GM21825 (cell line): ENCODE results near the gene RAD23A.
"Not testable (repeated sequence)": the region's sequence is repeated elsewhere in the genome, so short reads cannot be mapped to it uniquely, and the experiment has no call there.

Experiments
- ATAC-seq: cut with Tn5 transposase; IDR thresholded peaks from one replicate; pipeline ENCODE4 v1.9.1; 2021; ENCODE audit warnings: mild to moderate bottlenecking, moderate library complexity; ENCODE audit not compliant: unreplicated experiment

The RAD23A gene

GRCh38 chr19:12937927-12938778, 7.5 kb upstream of the RAD23A start, which contains the start of gene CALR:
CALR (plus strand) TSS chr19:12938609; CDS start chr19:12938680, 71 bp downstream.
- ATAC-seq: peak; percentile 80

- ATAC-seq: no peak
Measured at GRCh38 chr19:12938779-12939601, 6.7 kb upstream of the RAD23A start.

- no peak for ATAC-seq
Measured at GRCh38 chr19:12939975-12940423, 5.7 kb upstream of the RAD23A start.

DNA sequence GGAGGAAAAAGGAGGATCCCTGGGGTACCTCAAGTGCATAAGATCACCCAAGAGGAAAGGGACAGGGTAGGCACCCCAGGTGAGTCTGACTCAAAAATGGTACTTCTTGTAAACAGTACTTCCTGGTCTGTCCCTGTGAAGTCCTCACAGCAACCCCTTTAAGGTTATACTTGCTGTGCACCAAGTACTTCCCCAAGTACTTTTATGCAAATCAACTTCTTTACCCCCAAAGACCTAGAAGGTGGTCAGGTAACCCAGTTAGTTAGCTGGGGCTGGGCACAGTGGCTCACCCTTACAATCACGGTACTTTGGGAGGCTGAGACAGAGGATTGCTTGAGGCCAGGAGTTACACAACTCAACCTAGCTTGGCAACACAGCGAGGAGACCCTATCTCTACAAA, 4.8 kb upstream of the RAD23A start:
- ATAC-seq: no peak

DNA sequence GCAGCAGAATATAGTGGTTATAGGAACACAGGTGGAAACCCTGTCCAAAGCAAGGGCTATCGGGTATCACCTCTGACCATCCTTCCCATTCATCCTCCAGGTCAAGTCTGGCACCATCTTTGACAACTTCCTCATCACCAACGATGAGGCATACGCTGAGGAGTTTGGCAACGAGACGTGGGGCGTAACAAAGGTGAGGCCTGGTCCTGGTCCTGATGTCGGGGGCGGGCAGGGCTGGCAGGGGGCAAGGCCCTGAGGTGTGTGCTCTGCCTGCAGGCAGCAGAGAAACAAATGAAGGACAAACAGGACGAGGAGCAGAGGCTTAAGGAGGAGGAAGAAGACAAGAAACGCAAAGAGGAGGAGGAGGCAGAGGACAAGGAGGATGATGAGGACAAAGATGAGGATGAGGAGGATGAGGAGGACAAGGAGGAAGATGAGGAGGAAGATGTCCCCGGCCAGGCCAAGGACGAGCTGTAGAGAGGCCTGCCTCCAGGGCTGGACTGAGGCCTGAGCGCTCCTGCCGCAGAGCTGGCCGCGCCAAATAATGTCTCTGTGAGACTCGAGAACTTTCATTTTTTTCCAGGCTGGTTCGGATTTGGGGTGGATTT, 2.1 kb upstream of the RAD23A start:
- ATAC-seq: no peak

- ATAC-seq: no peak
Measured at GRCh38 chr19:12944104-12944674, 1.5 kb upstream of the RAD23A start.

GRCh38 chr19:12946092-12946721, 545 bp downstream of the RAD23A start:
- ATAC-seq: peak; percentile 19

- no peak for ATAC-seq
Measured at GRCh38 chr19:12946731-12947496, 1.3 kb downstream of the RAD23A start.

- no peak for ATAC-seq
Measured at GRCh38 chr19:12947702-12948611, 2.3 kb downstream of the RAD23A start.

DNA sequence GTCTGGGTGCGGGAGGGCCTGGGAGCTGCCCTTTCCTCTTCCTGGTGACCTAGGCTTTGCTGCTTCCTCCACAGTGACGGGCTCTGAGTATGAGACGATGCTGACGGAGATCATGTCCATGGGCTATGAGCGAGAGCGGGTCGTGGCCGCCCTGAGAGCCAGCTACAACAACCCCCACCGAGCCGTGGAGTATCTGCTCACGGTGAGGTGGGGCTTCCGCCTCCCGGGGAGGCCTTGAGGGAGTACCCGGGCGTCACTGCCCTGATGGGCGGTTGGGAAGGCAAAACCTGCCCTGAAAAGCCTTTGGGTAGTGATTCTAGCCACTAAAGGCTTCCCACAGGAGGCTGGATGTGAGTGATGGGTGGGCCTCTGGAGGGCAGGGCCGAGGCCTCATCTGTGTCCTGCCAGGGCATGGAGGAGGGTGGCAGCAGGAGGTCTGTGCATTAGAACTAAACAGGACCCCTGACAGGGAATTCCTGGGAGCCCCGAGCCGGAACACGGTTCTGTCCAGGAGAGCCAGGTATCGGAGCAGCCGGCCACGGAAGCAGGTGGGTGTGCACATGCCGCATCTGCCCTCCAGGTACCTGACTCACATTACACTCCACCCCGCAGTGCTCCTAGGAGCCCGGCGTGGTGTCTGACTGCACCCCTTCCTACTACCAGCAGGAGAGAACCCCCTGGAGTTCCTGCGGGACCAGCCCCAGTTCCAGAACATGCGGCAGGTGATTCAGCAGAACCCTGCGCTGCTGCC, 3.1 kb downstream of the RAD23A start:
- ATAC-seq: no peak

GRCh38 chr19:12949363-12950283, 4.0 kb downstream of the RAD23A start:
- no peak for ATAC-seq

GRCh38 chr19:12952050-12952449, 6.4 kb downstream of the RAD23A start:
- ATAC-seq: not testable (repeated sequence)

DNA sequence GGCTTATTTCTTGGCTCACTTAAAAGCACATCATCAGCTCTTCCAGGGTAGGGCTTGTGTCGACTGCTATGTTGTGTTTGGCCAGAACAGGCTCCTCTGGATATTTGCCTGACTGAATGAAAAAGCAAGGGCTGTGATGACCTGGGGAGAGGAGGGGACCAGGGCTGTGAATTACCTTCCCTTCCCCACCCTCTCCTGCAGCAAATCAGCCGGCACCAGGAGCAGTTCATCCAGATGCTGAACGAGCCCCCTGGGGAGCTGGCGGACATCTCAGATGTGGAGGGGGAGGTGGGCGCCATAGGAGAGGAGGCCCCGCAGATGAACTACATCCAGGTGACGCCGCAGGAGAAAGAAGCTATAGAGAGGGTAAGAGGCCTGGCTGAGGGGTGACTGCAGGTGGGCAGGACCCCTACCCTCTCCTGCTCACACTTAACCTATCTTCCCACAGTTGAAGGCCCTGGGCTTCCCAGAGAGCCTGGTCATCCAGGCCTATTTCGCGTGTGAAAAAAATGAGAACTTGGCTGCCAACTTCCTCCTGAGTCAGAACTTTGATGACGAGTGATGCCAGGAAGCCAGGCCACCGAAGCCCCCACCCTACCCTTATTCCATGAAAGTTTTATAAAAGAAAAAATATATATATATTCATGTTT, 7.0 kb downstream of the RAD23A start:
- ATAC-seq: no peak

DNA sequence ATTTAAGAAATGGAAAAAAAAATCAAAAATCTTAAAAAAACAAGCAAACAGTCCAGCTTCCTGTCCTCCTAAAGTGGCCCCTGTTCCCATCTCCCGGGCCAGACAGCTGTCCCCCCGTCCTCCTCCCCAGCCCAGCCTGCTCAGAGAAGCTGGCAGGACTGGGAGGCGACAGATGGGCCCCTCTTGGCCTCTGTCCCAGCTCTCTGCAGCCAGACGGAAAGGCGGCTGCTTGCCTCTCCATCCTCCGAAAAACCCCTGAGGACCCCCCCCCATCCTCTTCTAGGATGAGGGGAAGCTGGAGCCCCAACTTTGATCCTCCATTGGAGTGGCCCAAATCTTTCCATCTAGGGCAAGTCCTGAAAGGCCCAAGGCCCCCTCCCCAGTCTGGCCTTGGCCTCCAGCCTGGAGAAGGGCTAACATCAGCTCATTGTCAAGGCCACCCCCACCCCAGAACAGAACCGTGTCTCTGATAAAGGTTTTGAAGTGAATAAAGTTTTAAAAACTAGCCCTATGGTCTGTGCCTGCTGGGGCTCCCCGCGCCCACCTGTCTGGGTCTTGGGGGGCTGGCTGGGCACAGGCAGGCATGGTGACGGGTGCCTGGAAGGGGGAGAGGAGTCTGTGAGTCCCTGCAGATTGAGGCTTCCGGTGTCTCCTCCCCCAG, 7.6 kb downstream of the RAD23A start:
- ATAC-seq: no peak

DNA sequence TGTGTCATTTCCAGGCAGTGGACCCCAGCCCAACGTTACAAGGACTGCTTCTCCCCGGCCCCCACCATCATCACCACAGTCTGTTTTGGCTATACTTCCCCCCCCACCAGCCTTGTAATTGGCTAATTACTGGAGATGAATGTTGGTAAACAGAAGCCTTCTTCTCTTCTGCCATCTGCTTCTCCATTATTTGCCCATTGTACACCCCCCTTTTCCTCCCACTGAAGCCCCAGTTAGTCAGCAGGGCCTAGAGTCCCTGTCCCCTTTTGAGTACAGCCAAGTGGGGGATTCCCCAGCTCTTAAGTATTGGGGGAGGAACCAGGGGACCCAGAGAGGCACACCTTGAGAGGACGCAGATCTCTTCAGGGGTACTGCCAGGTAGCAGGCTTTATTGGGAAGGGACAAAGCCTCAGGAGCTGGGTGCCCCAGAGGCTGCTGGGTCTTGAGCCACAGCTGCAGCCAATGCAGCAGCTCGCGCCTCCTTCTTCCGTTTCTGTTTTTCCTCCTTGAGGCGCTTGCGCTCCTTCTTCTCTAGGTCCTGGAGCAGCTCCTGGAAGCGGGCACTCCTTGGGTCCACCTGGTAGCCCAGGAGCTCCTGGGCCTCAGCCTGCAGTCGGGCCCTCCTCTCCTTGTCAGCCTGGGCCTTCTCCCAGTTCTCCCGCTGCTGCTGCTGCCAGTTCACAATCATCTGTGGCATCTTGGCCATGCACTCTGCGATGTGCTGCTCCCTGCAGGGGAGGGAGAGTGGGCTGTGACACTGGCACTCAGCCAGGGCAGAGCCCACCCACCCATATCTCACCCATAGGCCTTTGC, 8.3 kb downstream of the RAD23A start:
- ATAC-seq: no peak
